Mesenchymal stem cell (in vitro differentiated cells and primary cell): ENCODE data around the gene EEA1.

ENCODE experiments used
- DNase-seq: peaks from one replicate; pipeline ENCODE4 v3.0.0-alpha.2; 2013
- H2AFZ ChIP-seq: one replicate; pipeline ENCODE4 v1.6.1; 2013; ENCODE audit warnings: low read depth, mild to moderate bottlenecking, control low read depth, inconsistent platforms, low read length, moderate library complexity
- H2AK5ac ChIP-seq: 2 replicates; pipeline ENCODE4 v1.6.1; 2013; ENCODE audit warnings: low read length, moderate library complexity, mild to moderate bottlenecking, inconsistent platforms; ENCODE audit not compliant: severe bottlenecking
- H2BK120ac ChIP-seq: one replicate; pipeline ENCODE4 v1.6.1; 2013; ENCODE audit warnings: low read depth, mild to moderate bottlenecking, inconsistent platforms, low read length, moderate library complexity
- H2BK12ac ChIP-seq, 2 experiments: one replicate each; pipeline ENCODE4 v1.6.1; 2013; ENCODE audit warnings: inconsistent platforms in 2 of 2, low read length in 2 of 2, mild to moderate bottlenecking in 2 of 2, moderate library complexity in 2 of 2, control low read depth in 1 of 2
- H2BK15ac ChIP-seq: one replicate; pipeline ENCODE4 v1.6.1; 2013; ENCODE audit warnings: mild to moderate bottlenecking, low read depth, inconsistent platforms; ENCODE audit not compliant: poor library complexity, severe bottlenecking
- H2BK5ac ChIP-seq: 2 replicates; pipeline ENCODE4 v1.6.1; 2013; ENCODE audit warnings: low read depth, mild to moderate bottlenecking, low read length, control low read depth, inconsistent platforms; ENCODE audit not compliant: poor library complexity, severe bottlenecking
- H3K14ac ChIP-seq, 2 experiments: one replicate each; pipeline ENCODE4 v1.6.1; 2013; ENCODE audit warnings: inconsistent platforms in 2 of 2, low read length in 2 of 2, control low read depth in 1 of 2, mild to moderate bottlenecking in 1 of 2, moderate library complexity in 1 of 2
- H3K18ac ChIP-seq, 2 experiments: one replicate each; pipeline ENCODE4 v1.6.1; 2013; ENCODE audit warnings: inconsistent platforms in 2 of 2, low read length in 2 of 2, control low read depth in 1 of 2, low read depth in 1 of 2, mild to moderate bottlenecking in 1 of 2
- H3K23ac ChIP-seq, 2 experiments: one replicate each; pipeline ENCODE4 v1.6.1; 2013; ENCODE audit warnings: inconsistent platforms in 2 of 2, low read length in 2 of 2, mild to moderate bottlenecking in 2 of 2, moderate library complexity in 2 of 2, control low read depth in 1 of 2
- H3K27ac ChIP-seq: 2 replicates; pipeline ENCODE4 v1.5.1; 2013; ENCODE audit warnings: mild to moderate bottlenecking, moderate library complexity, low read length, control low read depth, inconsistent platforms; ENCODE audit not compliant: poor library complexity, severe bottlenecking
- H3K27me3 ChIP-seq, 2 experiments: 2 replicates each; pipeline versions ENCODE4 v1.6.1 to v1.7.0; 2013; ENCODE audit warnings: low read length in 2 of 2, mild to moderate bottlenecking in 2 of 2, moderate library complexity in 2 of 2, control low read depth in 1 of 2, inconsistent platforms in 1 of 2; ENCODE audit not compliant: control insufficient read depth in 1 of 2, insufficient read depth in 1 of 2
- H3K36me3 ChIP-seq, 2 experiments: 2 replicates each; pipeline versions ENCODE4 v1.6.1 to v1.7.0; 2013; ENCODE audit warnings: low read length in 2 of 2, control low read depth in 1 of 2, inconsistent platforms in 1 of 2, low read depth in 1 of 2, mild to moderate bottlenecking in 1 of 2; ENCODE audit not compliant: insufficient read depth in 2 of 2, control insufficient read depth in 1 of 2
- H3K4ac ChIP-seq, 2 experiments: one replicate each; pipeline ENCODE4 v1.6.1; 2013; ENCODE audit warnings: inconsistent platforms in 2 of 2, low read length in 2 of 2, mild to moderate bottlenecking in 2 of 2, moderate library complexity in 2 of 2, control low read depth in 1 of 2, low read depth in 1 of 2
- H3K4me1 ChIP-seq: 2 replicates; pipeline ENCODE4 v1.6.1; 2013; ENCODE audit warnings: low read depth, low read length, control low read depth; ENCODE audit not compliant: control insufficient read depth, insufficient read depth
- H3K4me2 ChIP-seq: 2 replicates; pipeline ENCODE4 v1.6.1; 2013; ENCODE audit warnings: low read length, mild to moderate bottlenecking, inconsistent platforms; ENCODE audit not compliant: poor library complexity, severe bottlenecking
- H3K4me3 ChIP-seq, 2 experiments: 2 replicates each; pipeline versions ENCODE4 v1.5.1 to v1.7.0; 2013; ENCODE audit warnings: low read length in 2 of 2, mild to moderate bottlenecking in 2 of 2, control low read depth in 1 of 2, low read depth in 1 of 2; ENCODE audit not compliant: insufficient read depth in 1 of 2
- H3K79me1 ChIP-seq: replicated peaks from 2 replicates; pipeline ENCODE4 v1.6.1; 2013; ENCODE audit warnings: mild to moderate bottlenecking, control low read depth, low read length, inconsistent platforms; ENCODE audit not compliant: poor library complexity, severe bottlenecking
- H3K9ac ChIP-seq: 2 replicates; pipeline ENCODE4 v1.7.0; 2013; ENCODE audit warnings: mild to moderate bottlenecking, low read length, moderate library complexity
- H3K9me3 ChIP-seq: 2 replicates; pipeline ENCODE4 v1.7.0; 2013; ENCODE audit warnings: mild to moderate bottlenecking, low read length; ENCODE audit not compliant: control insufficient read depth
- H4K8ac ChIP-seq: one replicate; pipeline ENCODE4 v1.6.1; 2013; ENCODE audit warnings: inconsistent platforms, mild to moderate bottlenecking, low read length, moderate library complexity
- H4K91ac ChIP-seq: one replicate; pipeline ENCODE4 v1.6.1; 2013; ENCODE audit warnings: mild to moderate bottlenecking, low read length, inconsistent platforms
- WGBS: methylation state at CpG from one replicate; pipeline ENCODE4 v1.1.7; 2013; ENCODE audit warnings: mixed read lengths; 5-methylcytosine and 5-hydroxymethylcytosine counted together

Gene EEA1

DNA sequence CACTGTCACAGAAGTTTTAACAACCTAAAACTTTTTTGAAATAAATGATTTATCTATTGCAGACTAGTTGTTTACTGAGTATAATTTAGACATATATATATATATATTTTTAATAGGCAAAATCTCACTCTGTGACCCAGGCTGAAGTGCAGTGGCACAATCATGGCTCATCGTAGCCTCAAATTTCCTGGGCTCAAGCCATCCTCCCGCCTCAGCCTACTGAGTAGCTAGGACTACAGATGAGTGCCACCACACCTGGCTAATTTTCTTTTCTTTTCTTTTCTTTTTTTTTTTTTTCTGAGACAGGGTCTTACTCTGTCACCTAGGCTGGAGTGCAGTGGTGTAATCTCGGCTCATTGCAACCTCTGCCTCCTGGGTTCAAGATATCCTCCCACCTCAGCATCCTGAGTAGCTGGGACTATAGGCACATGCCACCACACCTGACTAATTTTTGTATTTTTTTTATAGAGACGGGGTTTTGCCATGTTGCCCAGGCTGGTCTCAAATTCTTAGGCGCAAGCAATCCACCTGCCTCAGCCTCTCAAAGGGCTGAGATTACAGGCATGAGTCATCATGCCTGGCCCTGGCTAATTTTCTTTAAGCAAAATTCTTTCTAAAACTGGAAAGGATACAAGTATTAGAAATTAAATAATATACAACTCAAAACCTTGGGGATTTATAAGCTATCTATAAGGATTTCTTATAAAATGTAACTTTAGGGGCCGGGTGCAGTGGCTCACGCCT, 23.1 kb downstream of the EEA1 start:
- Histone ChIP-seq H3K4me2 (no peak overlapping the region), H2BK120ac (no peak overlapping the region), H4K8ac (no peak overlapping the region), H3K4ac (no peak overlapping the region), H4K91ac (no peak overlapping the region), H3K4me1 (peaks cover 3% of the 10 kb centered on the region), H3K9ac (no peak overlapping the region), H3K79me1 (peaks cover 13% of the 10 kb centered on the region), H3K18ac (no peak overlapping the region), H2BK15ac (no peak overlapping the region), H2BK5ac (no peak overlapping the region), H2AFZ (no peak overlapping the region), H2BK12ac (no peak overlapping the region), H2AK5ac (no peak overlapping the region), H3K23ac (no peak overlapping the region), H3K36me3 (peaks cover 0 to 19% of the 10 kb centered on the region in 2 experiments), H3K27ac (no peak overlapping the region), H3K14ac (no peak overlapping the region), H3K27me3 (no peaks in the 10 kb centered on the region), H3K9me3 (peaks cover 7% of the 10 kb centered on the region), H3K4me3 (no peak overlapping the region)
- no peak for DNase-seq
- 97% methylated on average over 7 of the region's 7 CpGs for WGBS

DNA sequence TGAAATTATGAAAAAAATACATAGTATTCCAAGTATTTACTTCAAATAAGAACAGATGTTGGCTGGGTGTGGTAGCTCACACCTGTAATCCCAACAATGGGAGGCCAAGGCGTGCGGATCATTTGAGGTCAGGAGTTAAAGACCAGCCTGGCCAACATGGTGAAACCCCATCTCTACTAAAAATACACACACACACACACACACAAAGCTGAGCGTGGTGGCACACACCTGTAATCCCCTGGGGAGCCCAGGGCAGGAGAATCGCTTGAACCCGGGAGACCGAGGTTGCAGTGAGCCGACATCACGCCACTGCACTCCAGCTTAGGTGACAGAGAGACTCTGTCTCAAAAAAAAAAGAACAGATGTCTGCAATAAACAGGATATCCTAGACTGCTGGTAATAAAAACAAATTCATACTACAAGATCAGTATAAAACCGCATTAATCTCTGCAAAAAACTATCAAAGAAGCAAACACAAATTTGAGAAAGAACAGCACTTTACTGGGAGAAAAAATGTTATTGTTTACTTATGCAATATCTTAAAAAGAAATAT, 23.8 kb downstream of the EEA1 start:
- Histone ChIP-seq H2BK12ac (no peak overlapping the region), H4K91ac (no peak overlapping the region), H3K27ac (no peak overlapping the region)

DNA sequence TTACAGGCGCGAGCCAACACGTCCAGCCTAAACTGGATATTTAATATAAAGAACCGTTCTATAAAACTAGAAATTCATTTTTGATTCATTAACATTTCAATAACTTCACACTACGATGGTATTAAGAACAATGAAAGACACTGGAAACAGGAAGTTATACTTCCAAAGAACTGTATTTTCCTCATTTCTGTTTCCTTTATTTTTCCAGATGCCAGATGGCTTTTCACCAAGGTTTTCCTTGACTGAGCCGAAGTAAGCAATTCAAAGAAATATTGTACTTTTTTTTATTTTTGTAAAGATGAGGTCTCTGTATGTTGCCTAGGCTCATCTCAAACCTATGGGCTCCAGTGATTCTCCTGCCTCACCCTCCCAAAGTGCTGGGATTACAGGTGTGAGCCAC, 28.2 kb downstream of the EEA1 start:
- 96% methylated on average over 5 of the region's 6 CpGs for WGBS
- Histone ChIP-seq H3K27ac (no peak overlapping the region), H2AK5ac (no peak overlapping the region), H3K4me3 (no peak overlapping the region), H3K4me2 (no peak overlapping the region), H4K91ac (no peak overlapping the region), H2BK5ac (no peak overlapping the region), H3K9ac (peak overlapping the region; percentile 21), H2BK12ac (no peak overlapping the region), H3K36me3 (peaks cover 0 to 11% of the 10 kb centered on the region in 2 experiments), H3K4me1 (peaks cover 6% of the 10 kb centered on the region), H4K8ac (no peak overlapping the region), H3K23ac (no peak overlapping the region), H3K18ac (no peak overlapping the region), H3K79me1 (peaks cover 18% of the 10 kb centered on the region), H3K4ac (no peak overlapping the region), H2AFZ (no peak overlapping the region), H3K9me3 (no peaks in the 10 kb centered on the region), H3K14ac (no peak overlapping the region), H3K27me3 (no peaks in the 10 kb centered on the region), H2BK15ac (no peak overlapping the region), H2BK120ac (peak overlapping the region; percentile 5)
- no peak for DNase-seq

More for the DNA sequence above, 23.8 kb downstream of the EEA1 start:
- H3K36me3 ChIP-seq, result peaks cover 0 to 19% of the 10 kb centered on the region in 2 experiments
- no peak overlapping the region for H3K23ac ChIP-seq
- no peak overlapping the region for H2BK15ac ChIP-seq
- peaks cover 7% of the 10 kb centered on the region for H3K9me3 ChIP-seq
- H3K4me1 ChIP-seq, result peaks cover 3% of the 10 kb centered on the region
- no peak overlapping the region for H3K4me3 ChIP-seq
- H3K79me1 ChIP-seq, result peaks cover 13% of the 10 kb centered on the region
- WGBS, result 94% methylated on average over 7 of the region's 9 CpGs
- no peaks in the 10 kb centered on the region for H3K27me3 ChIP-seq
- no peak overlapping the region for H3K18ac ChIP-seq
- H4K8ac ChIP-seq, result no peak overlapping the region
- H2BK5ac ChIP-seq, result no peak overlapping the region
- no peak overlapping the region for H2AK5ac ChIP-seq
- no peak overlapping the region for H3K9ac ChIP-seq
- no peak overlapping the region for H3K14ac ChIP-seq
- no peak for DNase-seq
- no peak overlapping the region for H3K4ac ChIP-seq
- no peak overlapping the region for H2BK120ac ChIP-seq
- no peak overlapping the region for H2AFZ ChIP-seq
- no peak overlapping the region for H3K4me2 ChIP-seq

DNA sequence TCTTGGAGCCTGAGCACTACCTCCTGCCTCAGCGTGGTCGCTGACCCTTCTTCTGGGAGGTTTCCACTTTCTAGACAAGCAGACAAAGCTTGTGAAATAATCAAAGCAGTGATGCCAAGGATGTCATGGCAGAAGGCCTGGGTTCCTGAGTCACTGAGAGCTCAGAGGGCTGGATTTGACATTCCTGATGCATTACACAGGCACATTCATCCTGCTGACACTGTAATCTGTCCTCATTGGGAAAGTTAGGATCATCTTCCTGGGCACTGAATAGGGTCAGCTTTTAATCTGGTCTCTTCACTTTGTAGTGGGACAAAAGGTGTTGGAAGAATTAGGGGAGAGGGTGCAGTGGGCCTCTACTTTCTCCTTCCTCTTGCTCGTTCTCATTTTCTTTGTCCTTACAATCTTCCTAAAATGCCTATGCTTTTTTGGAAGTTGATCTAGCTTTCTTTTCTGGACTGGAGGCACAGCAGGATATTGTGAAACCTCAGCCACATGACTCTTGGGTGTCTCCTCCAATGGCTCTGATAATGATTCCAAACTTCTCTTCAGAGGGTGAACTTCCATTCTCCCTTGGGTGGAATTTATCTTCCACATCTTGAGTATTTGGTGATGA, 29.6 kb downstream of the EEA1 start:
- Histone ChIP-seq H2BK120ac (no peak overlapping the region), H3K79me1 (peaks cover 18% of the 10 kb centered on the region), H2AFZ (no peak overlapping the region), H3K23ac (no peak overlapping the region), H3K27me3 (no peaks in the 10 kb centered on the region), H2AK5ac (no peak overlapping the region), H2BK12ac (peak overlapping the region in 1 of 2 experiments; percentile 7), H3K4me2 (no peak overlapping the region), H3K4ac (peak overlapping the region in 1 of 2 experiments; percentile 41), H4K8ac (no peak overlapping the region), H4K91ac (no peak overlapping the region), H3K9me3 (no peaks in the 10 kb centered on the region), H2BK5ac (peak overlapping the region; percentile 63), H3K36me3 (peaks cover 0 to 18% of the 10 kb centered on the region in 2 experiments), H3K27ac (peak overlapping the region; percentile 84), H2BK15ac (no peak overlapping the region), H3K14ac (no peak overlapping the region), H3K4me3 (peak overlapping the region in 1 of 2 experiments; percentile 52), H3K9ac (peak overlapping the region; percentile 85), H3K4me1 (peaks cover 3% of the 10 kb centered on the region), H3K18ac (peak overlapping the region in 1 of 2 experiments; percentile 66)
- WGBS, result 3% methylated on average over 3 of the region's 3 CpGs
- DNase-seq, result peak; percentile 99
